GM18909 (cell line): ENCODE measurements around the gene RER1.
"Not testable (repeated sequence)": the region's sequence is repeated elsewhere in the genome, so short reads cannot be mapped to it uniquely, and the experiment has no call there.

Source experiments
- ATAC-seq: cut with Tn5 transposase; IDR thresholded peaks from one replicate; pipeline ENCODE4 v1.9.1; 2021; ENCODE audit warnings: mild to moderate bottlenecking; ENCODE audit not compliant: unreplicated experiment, poor library complexity

RER1 gene

GRCh38 chr1:2439369-2439768 is 47.7 kb downstream of the RER1 start:
- ATAC-seq, result no peak

- not testable (repeated sequence) for ATAC-seq
Measured at GRCh38 chr1:2440346-2440745, 48.7 kb downstream of the RER1 start.

- no peak for ATAC-seq
Measured at GRCh38 chr1:2441746-2442145, 50.1 kb downstream of the RER1 start.

GRCh38 chr1:2442661-2443060 is 51.0 kb downstream of the RER1 start:
- ATAC-seq, result no peak

- no peak for ATAC-seq
Measured at GRCh38 chr1:2443277-2444137, 51.9 kb downstream of the RER1 start.

GRCh38 chr1:2444138-2444591 is 52.5 kb downstream of the RER1 start:
- ATAC-seq, result no peak

- no peak for ATAC-seq
Measured at GRCh38 chr1:2445162-2445822, 53.7 kb downstream of the RER1 start.

GRCh38 chr1:2445823-2446215 is 54.2 kb downstream of the RER1 start:
- ATAC-seq, result no peak

- no peak for ATAC-seq
Measured at GRCh38 chr1:2446394-2446793, 54.8 kb downstream of the RER1 start.

GRCh38 chr1:2446861-2447260 is 55.2 kb downstream of the RER1 start:
- no peak for ATAC-seq

- ATAC-seq, result no peak
Measured at GRCh38 chr1:2447276-2448097, 55.8 kb downstream of the RER1 start.

GRCh38 chr1:2448098-2448445 is 56.4 kb downstream of the RER1 start:
- no peak for ATAC-seq

GRCh38 chr1:2449636-2450454 is 58.2 kb downstream of the RER1 start:
- ATAC-seq, result no peak

- ATAC-seq, result no peak
Measured at GRCh38 chr1:2451741-2452140, 60.1 kb downstream of the RER1 start.

GRCh38 chr1:2452201-2452931 is 60.7 kb downstream of the RER1 start:
- ATAC-seq, result no peak

GRCh38 chr1:2452932-2453315 is 61.3 kb downstream of the RER1 start:
- no peak for ATAC-seq

- no peak for ATAC-seq
Measured at GRCh38 chr1:2454227-2454626, 62.6 kb downstream of the RER1 start.
